ENCODE data around the gene SRRM4.

Gene SRRM4

GRCh38 chr12:119171691-119172425 is 190.5 kb downstream of the SRRM4 start:
- DNase-seq: no peak

GRCh38 chr12:119175081-119175480 is 193.7 kb downstream of the SRRM4 start:
- DNase-seq: no peak

- no peak for DNase-seq
Observed at GRCh38 chr12:119176267-119177055, 195.1 kb downstream of the SRRM4 start.

- no peak for DNase-seq
Observed at GRCh38 chr12:119177056-119177325, 195.7 kb downstream of the SRRM4 start.

GRCh38 chr12:119177724-119178380 is 196.5 kb downstream of the SRRM4 start:
- DNase-seq: no peak

- no peak for DNase-seq
Observed at GRCh38 chr12:119178544-119179334, 197.4 kb downstream of the SRRM4 start, which contains the start of gene HSPB8. TSS of gene HSPB8 (plus strand) at chr12:119178931. CDS start at chr12:119179313, 382 bp downstream.

GRCh38 chr12:119179335-119180021 is 198.1 kb downstream of the SRRM4 start:
- no peak for DNase-seq

- DNase-seq: no peak
Observed at GRCh38 chr12:119180380-119181040, 199.2 kb downstream of the SRRM4 start.

- no peak for DNase-seq
Observed at GRCh38 chr12:119181202-119181601, 199.9 kb downstream of the SRRM4 start.

- DNase-seq: no peak
Observed at GRCh38 chr12:119181944-119182343, 200.6 kb downstream of the SRRM4 start.

GRCh38 chr12:119182701-119183493 is 201.6 kb downstream of the SRRM4 start:
- no peak for DNase-seq

GRCh38 chr12:119183942-119184695 is 202.8 kb downstream of the SRRM4 start:
- DNase-seq: no peak

GRCh38 chr12:119195256-119195655 is 213.9 kb downstream of the SRRM4 start:
- no peak for DNase-seq

- no peak for DNase-seq
Observed at GRCh38 chr12:119198440-119198839, 217.1 kb downstream of the SRRM4 start.

GRCh38 chr12:119200601-119201000 is 219.3 kb downstream of the SRRM4 start:
- DNase-seq: no peak

- no peak for DNase-seq
Observed at GRCh38 chr12:119201789-119202543, 220.6 kb downstream of the SRRM4 start.

- no peak for DNase-seq
Observed at GRCh38 chr12:119202544-119202943, 221.2 kb downstream of the SRRM4 start.

- no peak for DNase-seq
Observed at GRCh38 chr12:119204131-119204530, 222.8 kb downstream of the SRRM4 start.

GRCh38 chr12:119204671-119205285 is 223.4 kb downstream of the SRRM4 start:
- no peak for DNase-seq

Measured in T-helper 9 cell (primary cell).